Measurements from ENCODE around the gene AGXT. TPM values are rescaled to one million over a fixed set of nuclear protein-coding genes. Genes with fewer than 3 reads are reported as not detected.
A peak's percentile ranks its signal among the peaks of the same experiment; 100 is the strongest.

The AGXT gene
- total RNA-seq, 1 experiment from 2014 or later: not detected

- no peak for DNase-seq (ENCODE audit: low read depth)
Observed at GRCh38 chr2:240914645-240915525, 46.3 kb downstream of the AGXT start.

- no peak for DNase-seq (ENCODE audit: low read depth)
Observed at GRCh38 chr2:240915526-240916341, 47.1 kb downstream of the AGXT start.

GRCh38 chr2:240916571-240917008 is 48.0 kb downstream of the AGXT start:
- DNase-seq (ENCODE audit: low read depth): peak; percentile 65

- DNase-seq (ENCODE audit: low read depth): no peak
Observed at GRCh38 chr2:240917009-240917683, 48.5 kb downstream of the AGXT start.

GRCh38 chr2:240917684-240918257 is 49.1 kb downstream of the AGXT start:
- no peak for DNase-seq (ENCODE audit: low read depth)

GRCh38 chr2:240918258-240919091 is 49.9 kb downstream of the AGXT start:
- no peak for DNase-seq (ENCODE audit: low read depth)

- no peak for DNase-seq (ENCODE audit: low read depth)
Observed at GRCh38 chr2:240919161-240919781, 50.6 kb downstream of the AGXT start.

GRCh38 chr2:240919786-240920782 is 51.5 kb downstream of the AGXT start:
- DNase-seq (ENCODE audit: low read depth): no peak

GRCh38 chr2:240920783-240921231 is 52.2 kb downstream of the AGXT start:
- DNase-seq (ENCODE audit: low read depth): no peak

GRCh38 chr2:240921311-240921994 is 52.8 kb downstream of the AGXT start:
- peak; percentile 85 for DNase-seq (ENCODE audit: low read depth)

- no peak for DNase-seq (ENCODE audit: low read depth)
Observed at GRCh38 chr2:240921995-240922244, 53.3 kb downstream of the AGXT start.

GRCh38 chr2:240922245-240922981 is 53.8 kb downstream of the AGXT start:
- no peak for DNase-seq (ENCODE audit: low read depth)

GRCh38 chr2:240922982-240923537 is 54.4 kb downstream of the AGXT start:
- no peak for DNase-seq (ENCODE audit: low read depth)

- no peak for DNase-seq (ENCODE audit: low read depth)
Observed at GRCh38 chr2:240925191-240925567, 56.6 kb downstream of the AGXT start.

- DNase-seq (ENCODE audit: low read depth): no peak
Observed at GRCh38 chr2:240925568-240926515, 57.2 kb downstream of the AGXT start.
